ENCODE results near the gene NTN3. TPM values are rescaled to one million over a fixed set of nuclear protein-coding genes. Genes with fewer than 3 reads are reported as not detected.

Gene NTN3
- total RNA-seq (under 1 TPM in 3 of 7 donors, not detected in 4; 0.13 to 0.28 (median 0.23) TPM), polyA plus RNA-seq (under 1 TPM in 2 of 3 donors, not detected in 1; 0.03 to 0.06 TPM)
- long read RNA-seq, donor 1, result 0 reads
- long read RNA-seq, donor 2, result 0 reads

DNA sequence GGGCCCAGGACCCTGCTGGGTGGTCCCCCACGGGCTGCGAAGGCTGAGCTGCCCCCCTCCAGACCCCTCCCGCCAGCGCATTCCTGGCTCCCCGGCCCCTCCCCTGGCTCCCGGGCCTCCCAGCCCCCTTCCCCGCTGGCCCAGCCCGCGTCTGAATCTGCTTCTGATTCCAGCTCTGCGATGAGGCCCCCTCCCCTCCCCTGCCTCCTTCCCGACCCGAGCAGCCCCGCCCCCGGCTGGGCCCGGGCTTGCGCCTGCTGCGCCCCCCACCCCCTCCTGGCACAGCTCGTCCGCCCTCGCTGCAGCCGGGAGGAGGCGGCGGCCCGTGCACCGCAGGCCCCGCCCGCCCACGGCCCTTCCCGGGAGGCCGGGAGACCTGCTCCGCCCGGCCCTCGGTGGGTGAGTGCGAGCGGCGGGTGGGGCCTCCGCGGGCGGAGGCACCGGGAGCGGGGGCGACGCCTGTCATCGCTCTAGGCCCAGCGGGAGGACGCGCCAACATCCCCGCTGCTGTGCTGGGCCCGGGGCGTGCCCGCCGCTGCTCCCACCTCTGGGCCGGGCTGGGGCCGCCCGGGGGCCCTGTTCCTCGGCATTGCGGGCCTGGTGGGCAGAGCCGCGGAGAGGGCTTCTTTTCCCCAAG is at the start of gene NTN3:
NTN3 (plus strand) TSS at position 282 of the 637 bp plus-strand sequence. CDS start 405 bp downstream, outside the sequence.
- Histone ChIP-seq H3K4me1 (peaks cover 20 to 88% (median 75%) of the 10 kb centered on the region in 6 donors), H3K36me3 (no peaks in the 10 kb centered on the region), H3K27ac (no peak within 1 kb of the TSS), H3K4me3 (peak within 1 kb of the TSS in 4 of 8 donors; percentile 10 to 55 (median 20)), H3K9me3 (no peaks in the 10 kb centered on the region), H3K27me3 (replicated peaks in 1 of 7) (peaks cover 0 to 83% (median 65%) of the 10 kb centered on the region in 7 donors)
- DNase-seq, result no peak
- TF ChIP-seq POLR2AphosphoS5 (IDR thresholded peaks at IDR 0.05) (no peak), CTCF (IDR thresholded peaks at IDR 0.05 in 8 of 11, conservative IDR thresholded peaks at IDR 0.05 in 3 of 11) (no peak), POLR2A (IDR thresholded peaks at IDR 0.05) (no peak)
- intact Hi-C loops (cut with DNase I; ENCODE audit: low total_unique reads), result no loop called here
- WGBS, 5 donors, result 1 to 3% (median 2%) methylated on average over 11 to 59 of the region's 59 CpGs

- intact Hi-C loops (cut with DNase I; ENCODE audit: low total_unique reads), result no loop called here
- H3K27me3 ChIP-seq (replicated peaks in 1 of 7), result peaks cover 0 to 5% (median 0%) of the 10 kb centered on the region in 7 donors
Measured at GRCh38 chr16:2422123-2422867, 48.8 kb upstream of the NTN3 start.

GRCh38 chr16:2424061-2425007 is 46.8 kb upstream of the NTN3 start:
- H3K27me3 ChIP-seq (replicated peaks in 1 of 7), result no peaks in the 10 kb centered on the region
- DNase-seq, result no peak
- intact Hi-C loops (cut with DNase I; ENCODE audit: low total_unique reads), result no loop called here
- 86 to 96% (median 92%) methylated on average over 11 to 25 of the region's 25 CpGs for WGBS, 5 donors
- TF ChIP-seq CTCF (IDR thresholded peaks at IDR 0.05 in 8 of 11, conservative IDR thresholded peaks at IDR 0.05 in 3 of 11), result no peak
- TF ChIP-seq POLR2A (IDR thresholded peaks at IDR 0.05), result no peak
- TF ChIP-seq POLR2AphosphoS5 (IDR thresholded peaks at IDR 0.05), result no peak
- no peaks in the 10 kb centered on the region for H3K36me3 ChIP-seq
- peaks cover 0 to 20% (median 12%) of the 10 kb centered on the region in 6 donors for H3K4me1 ChIP-seq
- no peak overlapping the region for H3K4me3 ChIP-seq
- no peaks in the 10 kb centered on the region for H3K9me3 ChIP-seq
- H3K27ac ChIP-seq, result no peak overlapping the region

More at GRCh38 chr16:2422123-2422867, 48.8 kb upstream of the NTN3 start:
- TF ChIP-seq POLR2AphosphoS5 (IDR thresholded peaks at IDR 0.05), result no peak
- TF ChIP-seq POLR2A (IDR thresholded peaks at IDR 0.05), result no peak
- no peak for TF ChIP-seq CTCF (IDR thresholded peaks at IDR 0.05 in 8 of 11, conservative IDR thresholded peaks at IDR 0.05 in 3 of 11)
- Histone ChIP-seq H3K9me3 (no peaks in the 10 kb centered on the region), H3K4me1 (peaks cover 0 to 7% (median 6%) of the 10 kb centered on the region in 6 donors), H3K4me3 (no peak overlapping the region), H3K36me3 (no peaks in the 10 kb centered on the region), H3K27ac (no peak overlapping the region)
- WGBS, 5 donors, result 87 to 93% (median 89%) methylated on average over 3 to 7 of the region's 7 CpGs
- DNase-seq, result no peak
